ENCODE measurements around the gene REPIN1. TPM values are rescaled to one million over a fixed set of nuclear protein-coding genes. Genes with fewer than 3 reads are reported as not detected.
"Not testable (repeated sequence)": the region's sequence is repeated elsewhere in the genome, so short reads cannot be mapped to it uniquely, and the experiment has no call there.

The REPIN1 gene
- polyA plus RNA-seq, 3 donors from 2014 or later, result 40.6 to 86.0 (median 43.2) TPM

GRCh38 chr7:150385884-150386283 is 17.3 kb downstream of the REPIN1 start:
- peak overlapping the region in 1 of 6 donors; percentile 26 for H3K27ac Mint-ChIP-seq
- not testable (repeated sequence) for DNase-seq; H3K27me3 Mint-ChIP-seq (ENCODE audit: low read depth in 3 of 3); H3K9me3 Mint-ChIP-seq; H3K36me3 Mint-ChIP-seq; H3K4me3 Mint-ChIP-seq; H3K4me1 Mint-ChIP-seq

- H3K4me3 Mint-ChIP-seq, result no peak overlapping the region
- H3K27ac Mint-ChIP-seq, result no peak overlapping the region
- H3K9me3 Mint-ChIP-seq, result no peaks in the 10 kb centered on the region
- DNase-seq, result no peak
- H3K27me3 Mint-ChIP-seq (ENCODE audit: low read depth in 3 of 3), result no peaks in the 10 kb centered on the region
- peaks cover 0 to 2% of the 10 kb centered on the region in 2 donors for H3K4me1 Mint-ChIP-seq
- peaks cover 0 to 5% (median 4%) of the 10 kb centered on the region in 3 donors for H3K36me3 Mint-ChIP-seq
Measured at GRCh38 chr7:150388306-150388705, 19.7 kb downstream of the REPIN1 start.

- peaks cover 0 to 5% (median 4%) of the 10 kb centered on the region in 3 donors for H3K36me3 Mint-ChIP-seq
- H3K4me1 Mint-ChIP-seq, result peaks cover 0 to 2% of the 10 kb centered on the region in 2 donors
- no peaks in the 10 kb centered on the region for H3K9me3 Mint-ChIP-seq
- H3K4me3 Mint-ChIP-seq, result no peak overlapping the region
- no peaks in the 10 kb centered on the region for H3K27me3 Mint-ChIP-seq (ENCODE audit: low read depth in 3 of 3)
- H3K27ac Mint-ChIP-seq, result no peak overlapping the region
- DNase-seq, result no peak
Measured at GRCh38 chr7:150388709-150389531, 20.3 kb downstream of the REPIN1 start.

- no peak for DNase-seq
- Mint-ChIP-seq H3K27ac (no peak overlapping the region), H3K4me3 (no peak overlapping the region), H3K9me3 (no peaks in the 10 kb centered on the region), H3K36me3 (peaks cover 0 to 5% (median 4%) of the 10 kb centered on the region in 3 donors), H3K4me1 (peaks cover 0 to 2% of the 10 kb centered on the region in 2 donors), H3K27me3 (ENCODE audit: low read depth in 3 of 3) (no peaks in the 10 kb centered on the region)
Measured at GRCh38 chr7:150389532-150389816, 20.9 kb downstream of the REPIN1 start.

- Mint-ChIP-seq H3K27me3 (ENCODE audit: low read depth in 3 of 3) (no peaks in the 10 kb centered on the region), H3K4me3 (no peak overlapping the region), H3K9me3 (no peaks in the 10 kb centered on the region), H3K27ac (no peak overlapping the region), H3K36me3 (peaks cover 0 to 5% (median 4%) of the 10 kb centered on the region in 3 donors), H3K4me1 (peaks cover 0 to 2% of the 10 kb centered on the region in 2 donors)
- DNase-seq, result no peak
Measured at GRCh38 chr7:150390205-150390604, 21.6 kb downstream of the REPIN1 start.

- no peak overlapping the region for H3K4me3 Mint-ChIP-seq
- H3K9me3 Mint-ChIP-seq, result no peaks in the 10 kb centered on the region
- no peak for DNase-seq
- H3K36me3 Mint-ChIP-seq, result peaks cover 0 to 12% (median 8%) of the 10 kb centered on the region in 3 donors
- no peak overlapping the region for H3K27ac Mint-ChIP-seq
- no peaks in the 10 kb centered on the region for H3K27me3 Mint-ChIP-seq (ENCODE audit: low read depth in 3 of 3)
- no peaks in the 10 kb centered on the region for H3K4me1 Mint-ChIP-seq
Measured at GRCh38 chr7:150393325-150393724, 24.7 kb downstream of the REPIN1 start.

GRCh38 chr7:150396426-150396825 is 27.8 kb downstream of the REPIN1 start:
- H3K9me3 Mint-ChIP-seq, result no peaks in the 10 kb centered on the region
- no peak overlapping the region for H3K27ac Mint-ChIP-seq
- no peak for DNase-seq
- no peak overlapping the region for H3K4me3 Mint-ChIP-seq
- no peaks in the 10 kb centered on the region for H3K27me3 Mint-ChIP-seq (ENCODE audit: low read depth in 3 of 3)
- peaks cover 0 to 9% (median 4%) of the 10 kb centered on the region in 3 donors for H3K36me3 Mint-ChIP-seq
- H3K4me1 Mint-ChIP-seq, result no peaks in the 10 kb centered on the region

- H3K27ac Mint-ChIP-seq, result no peak overlapping the region
- peaks cover 0 to 9% (median 4%) of the 10 kb centered on the region in 3 donors for H3K36me3 Mint-ChIP-seq
- DNase-seq, result no peak
- no peaks in the 10 kb centered on the region for H3K9me3 Mint-ChIP-seq
- H3K4me3 Mint-ChIP-seq, result no peak overlapping the region
- no peaks in the 10 kb centered on the region for H3K27me3 Mint-ChIP-seq (ENCODE audit: low read depth in 3 of 3)
- H3K4me1 Mint-ChIP-seq, result no peaks in the 10 kb centered on the region
Measured at GRCh38 chr7:150396851-150397260, 28.2 kb downstream of the REPIN1 start.

- DNase-seq, result no peak
- peaks cover 0 to 9% (median 4%) of the 10 kb centered on the region in 3 donors for H3K36me3 Mint-ChIP-seq
- no peaks in the 10 kb centered on the region for H3K9me3 Mint-ChIP-seq
- H3K4me3 Mint-ChIP-seq, result no peak overlapping the region
- no peak overlapping the region for H3K27ac Mint-ChIP-seq
- peaks cover 0 to 2% of the 10 kb centered on the region in 2 donors for H3K4me1 Mint-ChIP-seq
- H3K27me3 Mint-ChIP-seq (ENCODE audit: low read depth in 3 of 3), result no peaks in the 10 kb centered on the region
Measured at GRCh38 chr7:150397346-150398107, 28.9 kb downstream of the REPIN1 start.

- H3K27ac Mint-ChIP-seq, result no peak overlapping the region
- no peak for DNase-seq
- H3K4me3 Mint-ChIP-seq, result no peak overlapping the region
- peaks cover 0 to 9% (median 4%) of the 10 kb centered on the region in 3 donors for H3K36me3 Mint-ChIP-seq
- H3K9me3 Mint-ChIP-seq, result no peaks in the 10 kb centered on the region
- peaks cover 1 to 5% of the 10 kb centered on the region in 2 donors for H3K4me1 Mint-ChIP-seq
- no peaks in the 10 kb centered on the region for H3K27me3 Mint-ChIP-seq (ENCODE audit: low read depth in 3 of 3)
Measured at GRCh38 chr7:150398108-150398964, 29.7 kb downstream of the REPIN1 start.

GRCh38 chr7:150398965-150399320 is 30.3 kb downstream of the REPIN1 start:
- Mint-ChIP-seq H3K9me3 (no peaks in the 10 kb centered on the region), H3K4me3 (peak overlapping the region in 1 of 5 donors; percentile 40), H3K4me1 (peaks cover 7 to 12% of the 10 kb centered on the region in 2 donors), H3K27ac (no peak overlapping the region), H3K36me3 (peaks cover 0 to 9% (median 4%) of the 10 kb centered on the region in 3 donors), H3K27me3 (ENCODE audit: low read depth in 3 of 3) (no peaks in the 10 kb centered on the region)
- no peak for DNase-seq

GRCh38 chr7:150399421-150400007 is 30.9 kb downstream of the REPIN1 start:
- H3K9me3 Mint-ChIP-seq, result no peaks in the 10 kb centered on the region
- H3K4me1 Mint-ChIP-seq, result peaks cover 13 to 17% of the 10 kb centered on the region in 2 donors
- H3K36me3 Mint-ChIP-seq, result peaks cover 0 to 9% (median 4%) of the 10 kb centered on the region in 3 donors
- H3K27me3 Mint-ChIP-seq (ENCODE audit: low read depth in 3 of 3), result peaks cover 0 to 1% (median 0%) of the 10 kb centered on the region in 3 donors
- no peak overlapping the region for H3K4me3 Mint-ChIP-seq
- DNase-seq, result no peak
- no peak overlapping the region for H3K27ac Mint-ChIP-seq

- Mint-ChIP-seq H3K36me3 (peaks cover 0 to 9% (median 4%) of the 10 kb centered on the region in 3 donors), H3K27me3 (ENCODE audit: low read depth in 3 of 3) (peaks cover 0 to 3% (median 0%) of the 10 kb centered on the region in 3 donors), H3K27ac (no peak overlapping the region), H3K9me3 (no peaks in the 10 kb centered on the region), H3K4me3 (no peak overlapping the region), H3K4me1 (peaks cover 16 to 19% of the 10 kb centered on the region in 2 donors)
- no peak for DNase-seq
Measured at GRCh38 chr7:150400008-150400787, 31.6 kb downstream of the REPIN1 start.
